ENCODE measurements around the gene RIN3.

DNA sequence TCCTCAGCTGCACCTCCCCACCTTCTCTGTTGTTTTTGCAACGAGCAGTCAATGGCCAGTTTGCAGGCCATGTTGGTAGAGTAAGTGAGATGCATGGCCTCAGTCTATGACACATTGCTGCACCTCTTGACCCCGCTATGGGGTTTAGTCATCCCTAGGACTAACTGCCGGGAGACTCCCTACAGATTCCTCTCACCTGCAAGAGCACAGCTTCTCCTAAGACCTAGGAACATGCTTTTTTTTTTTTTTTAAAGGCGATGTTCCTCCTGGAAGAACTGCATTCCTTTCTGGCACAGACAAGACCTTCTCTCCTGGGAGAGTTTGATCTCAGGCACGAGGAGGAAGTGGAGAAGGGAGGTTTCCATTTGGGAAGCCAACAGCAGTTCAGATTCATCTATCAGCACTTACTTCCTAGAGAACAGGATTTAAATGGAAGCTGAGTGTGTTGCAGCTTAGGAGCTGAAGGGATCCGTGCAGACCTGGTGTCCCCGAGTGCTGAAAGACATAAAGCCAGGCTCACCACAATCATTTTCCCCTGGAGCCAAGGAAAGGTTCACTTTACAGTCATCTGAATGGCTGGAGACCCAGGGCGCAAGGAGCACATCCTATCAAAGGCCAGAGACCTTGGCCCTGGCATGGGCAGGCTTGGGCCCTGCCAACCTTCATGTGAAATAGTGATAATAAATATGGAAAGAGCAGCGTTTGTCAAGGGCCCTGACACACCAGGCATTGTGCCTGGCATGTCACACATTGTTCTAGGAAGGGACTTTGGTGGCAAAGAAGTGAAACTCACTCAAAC, 130.8 kb downstream of the RIN3 start:
- TF ChIP-seq, protein P1, sequence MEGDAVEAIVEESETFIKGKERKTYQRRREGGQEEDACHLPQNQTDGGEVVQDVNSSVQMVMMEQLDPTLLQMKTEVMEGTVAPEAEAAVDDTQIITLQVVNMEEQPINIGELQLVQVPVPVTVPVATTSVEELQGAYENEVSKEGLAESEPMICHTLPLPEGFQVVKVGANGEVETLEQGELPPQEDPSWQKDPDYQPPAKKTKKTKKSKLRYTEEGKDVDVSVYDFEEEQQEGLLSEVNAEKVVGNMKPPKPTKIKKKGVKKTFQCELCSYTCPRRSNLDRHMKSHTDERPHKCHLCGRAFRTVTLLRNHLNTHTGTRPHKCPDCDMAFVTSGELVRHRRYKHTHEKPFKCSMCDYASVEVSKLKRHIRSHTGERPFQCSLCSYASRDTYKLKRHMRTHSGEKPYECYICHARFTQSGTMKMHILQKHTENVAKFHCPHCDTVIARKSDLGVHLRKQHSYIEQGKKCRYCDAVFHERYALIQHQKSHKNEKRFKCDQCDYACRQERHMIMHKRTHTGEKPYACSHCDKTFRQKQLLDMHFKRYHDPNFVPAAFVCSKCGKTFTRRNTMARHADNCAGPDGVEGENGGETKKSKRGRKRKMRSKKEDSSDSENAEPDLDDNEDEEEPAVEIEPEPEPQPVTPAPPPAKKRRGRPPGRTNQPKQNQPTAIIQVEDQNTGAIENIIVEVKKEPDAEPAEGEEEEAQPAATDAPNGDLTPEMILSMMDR (IDR thresholded peaks at IDR 0.05) = no peak
- TF ChIP-seq POLR2A (IDR thresholded peaks at IDR 0.05) = no peak
- no peak for TF ChIP-seq EP300 (IDR thresholded peaks at IDR 0.05)
- no peak for TF ChIP-seq POLR2AphosphoS5 (IDR thresholded peaks at IDR 0.05)
